Kidney epithelial cell (primary cell): Measurements from ENCODE around the gene ACSF2. TPM values are rescaled to one million over a fixed set of nuclear protein-coding genes. Genes with fewer than 3 reads are reported as not detected.

ENCODE experiments used
- DNase-seq: peaks from one replicate; pipeline ENCODE4 v3.0.0-alpha.2; 2010; ENCODE audit warnings: low read depth
- H3K27me3 ChIP-seq: 2 replicates; pipeline ENCODE4 v1.6.0; 2011; ENCODE audit warnings: low read length; ENCODE audit not compliant: control insufficient read depth, insufficient read depth
- H3K36me3 ChIP-seq: 2 replicates; pipeline ENCODE4 v1.5.1; 2011; ENCODE audit warnings: low read length; ENCODE audit not compliant: control insufficient read depth, insufficient read depth
- H3K4me3 ChIP-seq: 2 replicates; pipeline ENCODE4 v1.5.1; 2011; ENCODE audit warnings: low read depth, mild to moderate bottlenecking, control low read depth, low read length
- CTCF ChIP-seq: IDR thresholded peaks from 2 replicates; pipeline ENCODE4 v1.5.1; 2011; ENCODE audit warnings: mild to moderate bottlenecking, moderate library complexity, low read length, control low read depth, inconsistent platforms; ENCODE audit not compliant: insufficient read depth, poor library complexity, severe bottlenecking
- total RNA-seq: library from RNA; depleted of rRNA; stranded (reverse); fragments of >200 nt; gene quantifications from 2 replicates; pipeline ENCODE4 v1.2.3, GENCODE V29; 2015

Gene ACSF2
- total RNA-seq, 1 donor from 2014 or later, result 24.8 TPM

GRCh38 chr17:50517011-50517410 is 91.0 kb downstream of the ACSF2 start:
- Histone ChIP-seq H3K27me3 (no peaks in the 10 kb centered on the region), H3K36me3 (no peaks in the 10 kb centered on the region), H3K4me3 (no peak overlapping the region)
- TF ChIP-seq CTCF, result no peak
- DNase-seq, result no peak

- Histone ChIP-seq H3K4me3 (no peak overlapping the region), H3K27me3 (no peaks in the 10 kb centered on the region), H3K36me3 (no peaks in the 10 kb centered on the region)
- DNase-seq, result no peak
- no peak for TF ChIP-seq CTCF
Measured at GRCh38 chr17:50517504-50518383, 91.7 kb downstream of the ACSF2 start.

GRCh38 chr17:50518384-50519023 is 92.5 kb downstream of the ACSF2 start:
- Histone ChIP-seq H3K4me3 (no peak overlapping the region), H3K36me3 (no peaks in the 10 kb centered on the region), H3K27me3 (no peaks in the 10 kb centered on the region)
- no peak for TF ChIP-seq CTCF
- DNase-seq, result no peak

GRCh38 chr17:50519141-50519834 is 93.3 kb downstream of the ACSF2 start:
- no peak for TF ChIP-seq CTCF
- H3K36me3 ChIP-seq, result no peaks in the 10 kb centered on the region
- no peak overlapping the region for H3K4me3 ChIP-seq
- no peak for DNase-seq
- no peaks in the 10 kb centered on the region for H3K27me3 ChIP-seq

GRCh38 chr17:50520483-50520882 is 94.5 kb downstream of the ACSF2 start:
- no peak for TF ChIP-seq CTCF
- no peaks in the 10 kb centered on the region for H3K36me3 ChIP-seq
- peaks cover 2% of the 10 kb centered on the region for H3K27me3 ChIP-seq
- no peak for DNase-seq
- no peak overlapping the region for H3K4me3 ChIP-seq
